ENCODE results near the gene MRGPRG. TPM values are rescaled to one million over a fixed set of nuclear protein-coding genes. Genes with fewer than 3 reads are reported as not detected.

Gene MRGPRG
- polyA plus RNA-seq, 2 of the 4 experiments (the other 2 are of a cell fraction) = not detected

GRCh38 chr11:3202305-3202704 lies 16.3 kb downstream of the MRGPRG start:
- Histone ChIP-seq H3K4me1 (no peaks in the 10 kb centered on the region; the same call in 2 of the 3 replicates), H3K9me3 (no peaks in the 10 kb centered on the region), H3K4me2 (no peak overlapping the region), H3K4me3 (no peak overlapping the region), H3K27ac (no peak overlapping the region)
- FAIRE-seq (no peak), ATAC-seq (no peak), DNase-seq (ENCODE audit: low read depth in 1 of 2, low spot score in 1 of 2) (no peak)
- WGBS (ENCODE audit: missing lambda C conversion rate) = 41% methylated on average over 7 of the region's 7 CpGs
- TF ChIP-seq ATOH8 (CRISPR knock-in tag; IDR thresholded peaks at IDR 0.05; ENCODE audit: low read depth) (no peak), CHD2 (IDR thresholded peaks at IDR 0.05; ENCODE audit: low read length, partially characterized antibody) (no peak), E2F6 (IDR thresholded peaks at IDR 0.05; ENCODE audit: borderline replicate concordance, low read depth) (no peak), KDM1A (IDR thresholded peaks at IDR 0.05; ENCODE audit: low read depth) (no peak), MAX (IDR thresholded peaks at IDR 0.05) (no peak), HOXA7 (CRISPR knock-in tag; IDR thresholded peaks at IDR 0.05) (no peak), NFE2L2 (conservative IDR thresholded peaks at IDR 0.05; ENCODE audit: low read length) (no peak), MAFK (IDR thresholded peaks at IDR 0.05; ENCODE audit: partially characterized antibody) (no peak), RFX5 (IDR thresholded peaks at IDR 0.05) (no peak), HMGXB4 (CRISPR knock-in tag; IDR thresholded peaks at IDR 0.05; ENCODE audit: borderline replicate concordance) (no peak), JUNB (IDR thresholded peaks at IDR 0.05) (no peak), FOSB (CRISPR knock-in tag; IDR thresholded peaks at IDR 0.05) (no peak), BCL3 (IDR thresholded peaks at IDR 0.05) (no peak), EHMT2 (IDR thresholded peaks at IDR 0.05; ENCODE audit: low read depth) (no peak), NR3C1 (IDR thresholded peaks at IDR 0.05) (no peak), SMC3 (IDR thresholded peaks at IDR 0.05) (no peak), PHF8 (IDR thresholded peaks at IDR 0.05; ENCODE audit: borderline replicate concordance, low read depth) (no peak), CBX8 (IDR thresholded peaks at IDR 0.05) (no peak), POLR2AphosphoS2 (conservative IDR thresholded peaks at IDR 0.05; ENCODE audit: low read length) (no peak)
- CTCF ChIA-PET = interaction anchor here (1.5 kb wide), 1 partner anchor 111 kb away, joined by 3 read pairs; no protein-coding TSS in a partner anchor
- POLR2A ChIA-PET = no interaction called here

- ChIA-PET CTCF (interaction anchor here (1.5 to 1.6 kb wide), 2 partner anchors 45 to 111 kb away, joined by 3 to 4 read pairs; no protein-coding TSS in a partner anchor), POLR2A (no interaction called here)
- H3K4me2 ChIP-seq = no peak overlapping the region
- no peaks in the 10 kb centered on the region for H3K9me3 ChIP-seq
- no peak for FAIRE-seq
- no peak for ATAC-seq
- no peak overlapping the region for H3K27ac ChIP-seq
- TF ChIP-seq FOSB (CRISPR knock-in tag; IDR thresholded peaks at IDR 0.05) (no peak), ZSCAN20 (CRISPR knock-in tag; IDR thresholded peaks at IDR 0.05) (no peak), ZFP36 (IDR thresholded peaks at IDR 0.05; ENCODE audit: borderline replicate concordance, partially characterized antibody) (no peak), MAZ (IDR thresholded peaks at IDR 0.05; ENCODE audit: borderline replicate concordance, low read depth, low read length) (no peak), ZC3H11A (IDR thresholded peaks at IDR 0.05) (no peak), HES2 (IDR thresholded peaks at IDR 0.05) (no peak), HDAC2 (IDR thresholded peaks at IDR 0.05) (no peak), JUN (IDR thresholded peaks at IDR 0.05) (no peak), CBX2 (IDR thresholded peaks at IDR 0.05; ENCODE audit: borderline replicate concordance, low read depth) (no peak), EP300 (IDR thresholded peaks at IDR 0.05) (no peak), MAFK (IDR thresholded peaks at IDR 0.05; ENCODE audit: partially characterized antibody) (no peak), PHF8 (IDR thresholded peaks at IDR 0.05; ENCODE audit: borderline replicate concordance, low read depth) (no peak), NFE2L2 (conservative IDR thresholded peaks at IDR 0.05; ENCODE audit: low read length) (no peak), E2F6 (IDR thresholded peaks at IDR 0.05; ENCODE audit: borderline replicate concordance, low read depth) (no peak), FOSL2 (IDR thresholded peaks at IDR 0.05) (no peak), FOSL2 (CRISPR knock-in tag; IDR thresholded peaks at IDR 0.05) (no peak), CBX8 (IDR thresholded peaks at IDR 0.05) (no peak), RFX5 (IDR thresholded peaks at IDR 0.05) (no peak), EHF (CRISPR knock-in tag; IDR thresholded peaks at IDR 0.05) (no peak)
- H3K4me3 ChIP-seq = no peak overlapping the region
- no peak for DNase-seq (ENCODE audit: low read depth in 1 of 2, low spot score in 1 of 2)
- H3K4me1 ChIP-seq = no peaks in the 10 kb centered on the region; the same call in 2 of the 3 replicates
- WGBS (ENCODE audit: missing lambda C conversion rate) = 22% methylated on average over 13 of the region's 17 CpGs
Measured at GRCh38 chr11:3201677-3202181, 16.9 kb downstream of the MRGPRG start.
